HG03196 (cell line): ENCODE data around the gene PBX1.

ENCODE experiments used
- ATAC-seq: cut with Tn5 transposase; IDR thresholded peaks from one replicate; pipeline ENCODE4 v1.9.1; 2021; ENCODE audit not compliant: unreplicated experiment

Gene PBX1

GRCh38 chr1:164753521-164754077, 194.6 kb downstream of the PBX1 start:
- no peak for ATAC-seq

- no peak for ATAC-seq
These were observed 195.2 kb downstream of the PBX1 start for GRCh38 chr1:164754088-164754600.

- no peak for ATAC-seq
These were observed 196.7 kb downstream of the PBX1 start for GRCh38 chr1:164755690-164756089.

- ATAC-seq, result no peak
These were observed 197.8 kb downstream of the PBX1 start for GRCh38 chr1:164756741-164757140.

- no peak for ATAC-seq
These were observed 198.6 kb downstream of the PBX1 start for GRCh38 chr1:164757625-164758024.

GRCh38 chr1:164759144-164759920, 200.3 kb downstream of the PBX1 start:
- no peak for ATAC-seq

- no peak for ATAC-seq
These were observed 201.0 kb downstream of the PBX1 start for GRCh38 chr1:164759979-164760469.

- ATAC-seq, result no peak
These were observed 201.6 kb downstream of the PBX1 start for GRCh38 chr1:164760569-164760968.

- no peak for ATAC-seq
These were observed 202.0 kb downstream of the PBX1 start for GRCh38 chr1:164761009-164761408.

GRCh38 chr1:164763098-164763497, 204.1 kb downstream of the PBX1 start:
- ATAC-seq, result no peak

- ATAC-seq, result no peak
These were observed 205.3 kb downstream of the PBX1 start for GRCh38 chr1:164764333-164764732.

- no peak for ATAC-seq
These were observed 206.6 kb downstream of the PBX1 start for GRCh38 chr1:164765557-164765956.

- no peak for ATAC-seq
These were observed 207.2 kb downstream of the PBX1 start for GRCh38 chr1:164765992-164766720.

GRCh38 chr1:164767752-164768402, 208.9 kb downstream of the PBX1 start:
- no peak for ATAC-seq

- ATAC-seq, result no peak
These were observed 209.6 kb downstream of the PBX1 start for GRCh38 chr1:164768619-164769018.

- no peak for ATAC-seq
These were observed 210.6 kb downstream of the PBX1 start for GRCh38 chr1:164769486-164770130.

- ATAC-seq, result no peak
These were observed 211.1 kb downstream of the PBX1 start for GRCh38 chr1:164770131-164770529.

GRCh38 chr1:164771041-164771618, 212.1 kb downstream of the PBX1 start:
- ATAC-seq, result no peak

GRCh38 chr1:164771619-164772361, 212.8 kb downstream of the PBX1 start:
- ATAC-seq, result no peak

- peak; percentile 68 for ATAC-seq
These were observed 213.7 kb downstream of the PBX1 start for GRCh38 chr1:164772635-164773034.
